Measurements from ENCODE around the gene BHLHE40.

DNA sequence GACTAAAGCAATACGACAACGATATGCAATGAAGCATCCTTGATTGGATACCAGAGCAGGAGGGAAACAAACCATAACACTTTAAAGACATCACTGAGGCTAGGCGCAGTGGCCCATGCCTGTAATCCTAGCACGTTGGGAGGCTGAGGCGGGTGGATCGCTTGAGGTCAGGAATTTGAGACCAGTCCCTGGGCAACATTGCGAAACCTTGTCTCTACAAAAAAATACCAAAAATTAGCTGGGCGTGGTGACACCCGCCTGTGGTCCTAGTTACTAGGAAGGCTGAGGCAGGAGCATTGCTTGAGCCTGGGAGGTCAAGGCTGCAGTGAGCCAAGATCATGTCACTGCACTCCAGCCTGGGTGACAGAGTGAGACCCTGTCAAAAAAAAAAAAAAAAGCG is 33.9 kb upstream of the BHLHE40 start:
- TF ChIP-seq, protein P1, sequence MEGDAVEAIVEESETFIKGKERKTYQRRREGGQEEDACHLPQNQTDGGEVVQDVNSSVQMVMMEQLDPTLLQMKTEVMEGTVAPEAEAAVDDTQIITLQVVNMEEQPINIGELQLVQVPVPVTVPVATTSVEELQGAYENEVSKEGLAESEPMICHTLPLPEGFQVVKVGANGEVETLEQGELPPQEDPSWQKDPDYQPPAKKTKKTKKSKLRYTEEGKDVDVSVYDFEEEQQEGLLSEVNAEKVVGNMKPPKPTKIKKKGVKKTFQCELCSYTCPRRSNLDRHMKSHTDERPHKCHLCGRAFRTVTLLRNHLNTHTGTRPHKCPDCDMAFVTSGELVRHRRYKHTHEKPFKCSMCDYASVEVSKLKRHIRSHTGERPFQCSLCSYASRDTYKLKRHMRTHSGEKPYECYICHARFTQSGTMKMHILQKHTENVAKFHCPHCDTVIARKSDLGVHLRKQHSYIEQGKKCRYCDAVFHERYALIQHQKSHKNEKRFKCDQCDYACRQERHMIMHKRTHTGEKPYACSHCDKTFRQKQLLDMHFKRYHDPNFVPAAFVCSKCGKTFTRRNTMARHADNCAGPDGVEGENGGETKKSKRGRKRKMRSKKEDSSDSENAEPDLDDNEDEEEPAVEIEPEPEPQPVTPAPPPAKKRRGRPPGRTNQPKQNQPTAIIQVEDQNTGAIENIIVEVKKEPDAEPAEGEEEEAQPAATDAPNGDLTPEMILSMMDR (IDR thresholded peaks at IDR 0.05) = no peak
- TF ChIP-seq POLR2A (IDR thresholded peaks at IDR 0.05) = no peak
